GM23338 (cell line): ENCODE data around the gene EXOSC5. TPM values are rescaled to one million over a fixed set of nuclear protein-coding genes. Genes with fewer than 3 reads are reported as not detected.

ENCODE experiments used
- ATAC-seq: fragments of 200-7000 bp; cut with Tn5 transposase; 3 replicates; pipeline ENCODE4 v1.9.1; 2020
- DNase-seq: peaks from one replicate; pipeline ENCODE4 v3.0.0-alpha.2; 2015; ENCODE audit warnings: low spot score
- H2AFZ ChIP-seq: fragments of 200-600 bp; sonication (generic); 2 replicates; pipeline ENCODE4 v1.8.0; 2016; ENCODE audit warnings: antibody characterized with exemption, mild to moderate bottlenecking, moderate library complexity
- H3F3A ChIP-seq: fragments of 200-600 bp; sonication (generic); replicated peaks from 2 replicates; pipeline ENCODE4 v1.8.0; 2017; ENCODE audit warnings: antibody characterized with exemption, mixed run types, low read depth
- H3K27ac ChIP-seq: fragments of 200-600 bp; sonication (generic); 2 replicates; pipeline ENCODE4 v1.6.1; 2016; ENCODE audit warnings: low read depth
- H3K27me3 ChIP-seq: fragments of 200-600 bp; sonication (generic); 2 replicates; pipeline ENCODE4 v1.8.0; 2016; ENCODE audit warnings: mild to moderate bottlenecking, mixed run types, moderate library complexity; ENCODE audit not compliant: insufficient read depth
- H3K36me3 ChIP-seq: fragments of 200-600 bp; sonication (generic); 2 replicates; pipeline ENCODE4 v1.8.0; 2016; ENCODE audit warnings: mild to moderate bottlenecking; ENCODE audit not compliant: insufficient read depth
- H3K4me1 ChIP-seq: fragments of 200-600 bp; sonication (generic); 2 replicates; pipeline ENCODE4 v1.8.0; 2016; ENCODE audit warnings: mild to moderate bottlenecking, moderate library complexity; ENCODE audit not compliant: insufficient read depth
- H3K4me2 ChIP-seq: fragments of 200-600 bp; sonication (generic); 2 replicates; pipeline ENCODE4 v1.7.1; 2017; ENCODE audit warnings: mixed run types
- H3K4me3 ChIP-seq: fragments of 200-600 bp; sonication (generic); 2 replicates; pipeline ENCODE4 v1.6.1; 2016; ENCODE audit warnings: mixed run types
- H3K79me2 ChIP-seq: fragments of 200-600 bp; sonication (generic); replicated peaks from 2 replicates; pipeline ENCODE4 v1.8.0; 2017; ENCODE audit warnings: mild to moderate bottlenecking; ENCODE audit not compliant: insufficient read depth
- H3K9me2 ChIP-seq: fragments of 200-600 bp; sonication (generic); 2 replicates; pipeline ENCODE4 v1.8.0; 2017; ENCODE audit not compliant: insufficient read depth
- H4K20me1 ChIP-seq: fragments of 200-600 bp; sonication (generic); replicated peaks from 2 replicates; pipeline ENCODE4 v1.8.0; 2017; ENCODE audit warnings: mild to moderate bottlenecking; ENCODE audit not compliant: insufficient read depth
- H3K27ac Mint-ChIP-seq: 2 replicates; pipeline ENCODE4 v1.8.0; 2020; ENCODE audit warnings: inconsistent platforms, mild to moderate bottlenecking, moderate library complexity, mixed read lengths
- H3K27me3 Mint-ChIP-seq: 3 replicates; pipeline ENCODE4 v1.8.0; 2022; ENCODE audit warnings: low read depth, mild to moderate bottlenecking, moderate library complexity, mixed read lengths, inconsistent platforms; ENCODE audit not compliant: insufficient read depth, poor library complexity
- H3K36me3 Mint-ChIP-seq: 3 replicates; pipeline ENCODE4 v1.8.0; 2021; ENCODE audit warnings: low read depth, mild to moderate bottlenecking, inconsistent platforms, moderate library complexity, mixed read lengths
- H3K4me1 Mint-ChIP-seq: 3 replicates; pipeline ENCODE4 v1.8.0; 2020; ENCODE audit warnings: mild to moderate bottlenecking, inconsistent platforms, mixed read lengths
- H3K4me3 Mint-ChIP-seq: 3 replicates; pipeline ENCODE4 v1.8.0; 2021; ENCODE audit warnings: moderate library complexity, mild to moderate bottlenecking, inconsistent platforms, mixed read lengths
- H3K9me3 Mint-ChIP-seq: 3 replicates; pipeline ENCODE4 v1.8.0; 2020; ENCODE audit warnings: moderate library complexity, mild to moderate bottlenecking, inconsistent platforms, mixed read lengths
- CREB1 ChIP-seq: fragments of 250-450 bp; sonication (Bioruptor Pico); IDR thresholded peaks from 2 replicates; pipeline ENCODE4 v1.5.0; 2020; ENCODE audit warnings: low read depth, mild to moderate bottlenecking, moderate library complexity
- CTCF ChIP-seq, 2 experiments: fragments of 200-600 bp in 1 of 2; sonication (generic) in 1 of 2; conservative IDR thresholded peaks; 2 replicates each; pipeline versions ENCODE4 v1.5.1 to v1.6.1; 2016 to 2017; ENCODE audit warnings: antibody characterized with exemption in 2 of 2, low read depth in 2 of 2, mild to moderate bottlenecking in 2 of 2, moderate library complexity in 1 of 2
- ETS1 ChIP-seq: IDR thresholded peaks from 2 replicates; pipeline ENCODE4 v1.6.1; 2016; ENCODE audit warnings: antibody characterized with exemption
- EZH2 ChIP-seq: fragments of 200-600 bp; sonication (generic); IDR thresholded peaks from one replicate; pipeline ENCODE4 v1.8.0; 2017; ENCODE audit warnings: antibody characterized with exemption, mild to moderate bottlenecking, low read depth; ENCODE audit not compliant: unreplicated experiment
- EZH2phosphoT487 ChIP-seq: fragments of 200-600 bp; sonication (generic); IDR thresholded peaks from one replicate; pipeline ENCODE4 v1.8.1; 2018; ENCODE audit warnings: antibody characterized with exemption; ENCODE audit not compliant: unreplicated experiment
- JUNB ChIP-seq: IDR thresholded peaks from one replicate; pipeline ENCODE4 v1.6.1; 2016; ENCODE audit warnings: antibody characterized with exemption; ENCODE audit not compliant: unreplicated experiment
- NANOG ChIP-seq: IDR thresholded peaks from 2 replicates; pipeline ENCODE4 v1.6.1; 2016; ENCODE audit warnings: antibody characterized with exemption, borderline replicate concordance
- POLR2AphosphoS5 ChIP-seq: IDR thresholded peaks from 2 replicates; pipeline ENCODE4 v1.6.1; 2016; ENCODE audit warnings: antibody characterized with exemption, low read depth
- REST ChIP-seq: IDR thresholded peaks from one replicate; pipeline ENCODE4 v1.6.1; 2018; ENCODE audit warnings: antibody characterized with exemption; ENCODE audit not compliant: unreplicated experiment
- STAT1 ChIP-seq: IDR thresholded peaks from one replicate; pipeline ENCODE4 v1.6.1; 2016; ENCODE audit warnings: antibody characterized with exemption; ENCODE audit not compliant: unreplicated experiment
- ZNF331 ChIP-seq: fragments of 250-450 bp; sonication (Bioruptor Pico); IDR thresholded peaks from 2 replicates; pipeline ENCODE4 v1.5.0; 2020; ENCODE audit warnings: low read depth, mild to moderate bottlenecking, moderate library complexity
- ZNF462 ChIP-seq: fragments of 250-450 bp; sonication (Bioruptor Pico); IDR thresholded peaks from 2 replicates; pipeline ENCODE4 v1.5.0; 2020; ENCODE audit warnings: mild to moderate bottlenecking, moderate library complexity
- polyA plus RNA-seq: library from polyadenylated mRNA; unstranded; fragments of >200 nt; fragmentation: Nextera tagmentation; extraction: Ambion mirVana; gene quantifications from 2 replicates; pipeline ENCODE4 v1.2.1, GENCODE V29; 2016
- total RNA-seq: library from RNA; depleted of rRNA; stranded (reverse); fragments of >200 nt; shearing (Covaris generic); gene quantifications from 2 replicates; pipeline ENCODE4 v1.2.3, GENCODE V29; 2014

Gene EXOSC5
- total and polyA plus RNA-seq, 2 experiments from 2014 or later = 65.1 to 125 TPM

DNA sequence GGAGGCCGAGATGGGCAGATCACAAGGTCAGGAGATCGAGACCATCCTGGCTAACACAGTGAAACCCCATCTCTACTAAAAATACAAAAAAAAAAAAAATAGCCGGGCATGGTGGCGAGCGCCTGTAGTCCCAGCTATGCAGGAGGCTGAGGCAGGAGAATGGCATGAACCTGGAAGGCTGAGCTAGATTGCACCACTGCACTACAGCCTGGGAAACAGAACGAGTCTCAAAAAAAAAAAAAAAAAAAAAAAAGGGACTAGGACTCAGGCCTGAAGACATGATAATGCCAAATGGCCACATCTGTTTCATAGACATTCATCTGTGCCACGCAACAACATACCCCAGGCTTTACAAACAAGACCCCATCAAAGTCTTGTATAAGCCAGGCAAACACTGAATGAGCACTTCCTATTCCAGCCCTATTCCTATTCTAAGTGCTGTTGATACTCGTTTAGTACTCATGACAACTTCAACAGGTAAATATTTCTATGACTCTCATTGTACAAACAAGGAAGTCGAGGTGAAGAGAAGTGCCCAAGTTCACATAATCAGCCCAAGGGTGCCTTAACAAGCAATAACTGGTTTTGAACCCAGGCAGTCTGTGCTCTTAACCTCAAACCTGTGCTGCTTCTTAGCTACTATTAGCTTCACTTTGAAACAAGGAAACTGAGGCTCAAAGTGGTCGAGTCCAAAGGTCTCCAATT lies 34.9 kb downstream of the EXOSC5 start:
- no peak for TF ChIP-seq ZNF331
- no peak for TF ChIP-seq POLR2AphosphoS5
- no peak for TF ChIP-seq ZNF462 (CRISPR knock-in tag)
- no peak for TF ChIP-seq CTCF (conservative IDR thresholded peaks at IDR 0.05; ENCODE audit: low read depth in 2 of 2)
- TF ChIP-seq ETS1 = no peak
- no peak for TF ChIP-seq STAT1
- no peak for TF ChIP-seq JUNB
- no peak for TF ChIP-seq REST
- TF ChIP-seq CREB1 (CRISPR knock-in tag) = no peak
- no peak for TF ChIP-seq EZH2
- TF ChIP-seq EZH2phosphoT487 = no peak
- no peak for TF ChIP-seq NANOG
- Histone ChIP-seq H3K9me2 (0 out of 2 replicates have a peak, but pooled peaks cover 4% of the 10 kb centered on the region), H3K36me3 (no peaks in the 10 kb centered on the region), H2AFZ (no peak overlapping the region), H3K4me3 (no peak overlapping the region), H3K4me2 (no peak overlapping the region), H3K27ac (no peak overlapping the region), H4K20me1 (no peaks in the 10 kb centered on the region), H3K79me2 (peaks cover 6% of the 10 kb centered on the region; the same call in 1 of the 2 replicates), H3K27me3 (no peaks in the 10 kb centered on the region), H3K4me1 (no peaks in the 10 kb centered on the region), H3F3A (0 out of 2 replicates have a peak, but pooled peaks cover 4% of the 10 kb centered on the region)
- no peak overlapping the region for H3K4me3 Mint-ChIP-seq
- DNase-seq = no peak
- H3K4me1 Mint-ChIP-seq = peaks cover 3% of the 10 kb centered on the region; the same call in 2 of the 3 replicates
- H3K9me3 Mint-ChIP-seq = no peaks in the 10 kb centered on the region
- H3K27ac Mint-ChIP-seq = no peak overlapping the region
- no peaks in the 10 kb centered on the region for H3K36me3 Mint-ChIP-seq
- peaks cover 9% of the 10 kb centered on the region for H3K27me3 Mint-ChIP-seq
- ATAC-seq = no peak
